Trophoblast cell (in vitro differentiated cells and primary cell): ENCODE results near the gene MAP4K3.

Source experiments
- DNase-seq, 2 donors: peaks; one replicate each; pipeline ENCODE4 v3.0.0-alpha.2; 2016
- H2AFZ ChIP-seq: 2 replicates; pipeline ENCODE4 v1.6.1; 2013; ENCODE audit warnings: low read length, moderate library complexity, mild to moderate bottlenecking; ENCODE audit not compliant: insufficient read depth, poor library complexity
- H2AK5ac ChIP-seq: 2 replicates; pipeline ENCODE4 v1.6.1; 2013; ENCODE audit warnings: mild to moderate bottlenecking, low read length
- H2BK120ac ChIP-seq: 2 replicates; pipeline ENCODE4 v1.6.1; 2013; ENCODE audit warnings: low read length, mild to moderate bottlenecking, moderate library complexity; ENCODE audit not compliant: insufficient read depth, poor library complexity
- H2BK12ac ChIP-seq: 2 replicates; pipeline ENCODE4 v1.6.1; 2013; ENCODE audit warnings: mild to moderate bottlenecking, low read length, moderate library complexity
- H2BK5ac ChIP-seq: 2 replicates; pipeline ENCODE4 v1.6.1; 2013; ENCODE audit warnings: low read length, low read depth, moderate library complexity, mild to moderate bottlenecking; ENCODE audit not compliant: poor library complexity
- H3K14ac ChIP-seq: 2 replicates; pipeline ENCODE4 v1.6.1; 2013; ENCODE audit warnings: mild to moderate bottlenecking, low read length
- H3K18ac ChIP-seq: 2 replicates; pipeline ENCODE4 v1.6.1; 2013; ENCODE audit warnings: mild to moderate bottlenecking, low read length
- H3K23ac ChIP-seq: 2 replicates; pipeline ENCODE4 v1.6.1; 2013; ENCODE audit warnings: low read length
- H3K27ac ChIP-seq: 2 replicates; pipeline ENCODE4 v1.5.1; 2013; ENCODE audit warnings: low read depth, mild to moderate bottlenecking, inconsistent platforms, low read length, moderate library complexity
- H3K27me3 ChIP-seq: 2 replicates; pipeline ENCODE4 v1.6.1; 2013; ENCODE audit warnings: inconsistent platforms, mild to moderate bottlenecking, low read length, moderate library complexity; ENCODE audit not compliant: insufficient read depth
- H3K36me3 ChIP-seq, 2 experiments: 1 replicate in 1 of 2; 2 replicates in 1 of 2; pipeline ENCODE4 v1.6.1; 2013; ENCODE audit warnings: low read length in 2 of 2, mild to moderate bottlenecking in 2 of 2, moderate library complexity in 1 of 2; ENCODE audit not compliant: insufficient read depth in 2 of 2, control insufficient read depth in 1 of 2
- H3K4ac ChIP-seq: 2 replicates; pipeline ENCODE4 v1.6.1; 2013; ENCODE audit warnings: low read depth, mild to moderate bottlenecking, low read length, moderate library complexity
- H3K4me1 ChIP-seq, 2 experiments: 1 replicate in 1 of 2; 2 replicates in 1 of 2; pipeline ENCODE4 v1.6.1; 2013; ENCODE audit warnings: low read length in 2 of 2, mild to moderate bottlenecking in 2 of 2, moderate library complexity in 1 of 2; ENCODE audit not compliant: insufficient read depth in 2 of 2, control insufficient read depth in 1 of 2
- H3K4me2 ChIP-seq: 2 replicates; pipeline ENCODE4 v1.6.1; 2013; ENCODE audit warnings: inconsistent platforms, mild to moderate bottlenecking, low read length, moderate library complexity
- H3K4me3 ChIP-seq: 2 replicates; pipeline ENCODE4 v1.5.1; 2013; ENCODE audit warnings: mild to moderate bottlenecking, low read depth, low read length, inconsistent platforms
- H3K79me1 ChIP-seq: one replicate; pipeline ENCODE4 v1.6.1; 2013; ENCODE audit warnings: low read length
- H3K79me2 ChIP-seq: 2 replicates; pipeline ENCODE4 v1.6.1; 2013; ENCODE audit warnings: low read length, mild to moderate bottlenecking; ENCODE audit not compliant: control insufficient read depth, insufficient read depth, poor library complexity
- H3K9ac ChIP-seq: 2 replicates; pipeline ENCODE4 v1.6.1; 2013; ENCODE audit warnings: mild to moderate bottlenecking, low read length
- H3K9me3 ChIP-seq: 2 replicates; pipeline ENCODE4 v1.6.1; 2013; ENCODE audit warnings: low read depth, mild to moderate bottlenecking, control low read depth, inconsistent platforms, low read length; ENCODE audit not compliant: insufficient read depth
- H4K12ac ChIP-seq: 2 replicates; pipeline ENCODE4 v1.6.1; 2013; ENCODE audit warnings: low read depth, mild to moderate bottlenecking, low read length, moderate library complexity
- H4K8ac ChIP-seq: 2 replicates; pipeline ENCODE4 v1.6.1; 2013; ENCODE audit warnings: low read depth, mild to moderate bottlenecking, low read length, moderate library complexity
- H4K91ac ChIP-seq: one replicate; pipeline ENCODE4 v1.6.1; 2013; ENCODE audit warnings: low read depth, mild to moderate bottlenecking, low read length, moderate library complexity
- WGBS: extraction: QIAGEN DNeasy Blood & Tissue Kit; methylation state at CpG from one replicate; pipeline ENCODE4 v1.1.7; 2013; ENCODE audit warnings: missing lambda C conversion rate; ENCODE audit not compliant: insufficient read length, insufficient coverage; ENCODE audit errors: extremely low coverage; 5-methylcytosine and 5-hydroxymethylcytosine counted together

The MAP4K3 gene

GRCh38 chr2:39338502-39338901 is 98.6 kb downstream of the MAP4K3 start:
- H2BK120ac ChIP-seq: no peak overlapping the region
- H3K18ac ChIP-seq: no peak overlapping the region
- H3K4me3 ChIP-seq: no peak overlapping the region
- no peaks in the 10 kb centered on the region for H3K79me2 ChIP-seq
- no peak overlapping the region for H3K9ac ChIP-seq
- no peak overlapping the region for H2BK5ac ChIP-seq
- H4K8ac ChIP-seq: no peak overlapping the region
- H3K4me1 ChIP-seq: no peaks in the 10 kb centered on the region
- no peak overlapping the region for H3K14ac ChIP-seq
- no peaks in the 10 kb centered on the region for H3K9me3 ChIP-seq
- H3K23ac ChIP-seq: no peak overlapping the region
- H4K12ac ChIP-seq: no peak overlapping the region
- H3K4ac ChIP-seq: no peak overlapping the region
- peaks cover 0 to 4% of the 10 kb centered on the region in 2 experiments for H3K36me3 ChIP-seq
- no peak for DNase-seq
- H2BK12ac ChIP-seq: no peak overlapping the region
- no peak overlapping the region for H3K27ac ChIP-seq
- H3K4me2 ChIP-seq: no peak overlapping the region
- H3K79me1 ChIP-seq: no peaks in the 10 kb centered on the region
- H3K27me3 ChIP-seq: no peaks in the 10 kb centered on the region
- no peak overlapping the region for H2AK5ac ChIP-seq
- no CpG with 5 or more reads among the region's 3 CpGs for WGBS
- H2AFZ ChIP-seq: no peak overlapping the region
- no peak overlapping the region for H4K91ac ChIP-seq

- H3K79me2 ChIP-seq: no peaks in the 10 kb centered on the region
- H3K4me2 ChIP-seq: no peak overlapping the region
- no peak overlapping the region for H2BK120ac ChIP-seq
- no peak overlapping the region for H3K18ac ChIP-seq
- no peaks in the 10 kb centered on the region for H3K27me3 ChIP-seq
- WGBS: no CpG with 5 or more reads among the region's 3 CpGs
- no peak overlapping the region for H2BK5ac ChIP-seq
- no peak overlapping the region for H2AK5ac ChIP-seq
- H3K9ac ChIP-seq: no peak overlapping the region
- no peaks in the 10 kb centered on the region for H3K79me1 ChIP-seq
- no peaks in the 10 kb centered on the region for H3K9me3 ChIP-seq
- no peak overlapping the region for H3K4me3 ChIP-seq
- H4K12ac ChIP-seq: no peak overlapping the region
- H3K14ac ChIP-seq: no peak overlapping the region
- H3K27ac ChIP-seq: no peak overlapping the region
- no peak overlapping the region for H3K4ac ChIP-seq
- no peak overlapping the region for H3K23ac ChIP-seq
- no peak overlapping the region for H4K8ac ChIP-seq
- H2AFZ ChIP-seq: no peak overlapping the region
- H2BK12ac ChIP-seq: no peak overlapping the region
- H3K4me1 ChIP-seq: no peaks in the 10 kb centered on the region
- peaks cover 0 to 2% of the 10 kb centered on the region in 2 experiments for H3K36me3 ChIP-seq
- no peak overlapping the region for H4K91ac ChIP-seq
- no peak for DNase-seq
These were observed 101.2 kb downstream of the MAP4K3 start for GRCh38 chr2:39335930-39336329.

GRCh38 chr2:39334978-39335377 is 102.1 kb downstream of the MAP4K3 start:
- Histone ChIP-seq H3K9ac (no peak overlapping the region), H2BK12ac (no peak overlapping the region), H3K27ac (no peak overlapping the region), H3K18ac (no peak overlapping the region), H3K4me3 (no peak overlapping the region), H4K8ac (no peak overlapping the region), H2BK5ac (no peak overlapping the region), H3K4me1 (no peaks in the 10 kb centered on the region), H2AFZ (no peak overlapping the region), H3K14ac (no peak overlapping the region), H3K27me3 (no peaks in the 10 kb centered on the region), H2AK5ac (no peak overlapping the region), H3K4ac (no peak overlapping the region), H4K12ac (no peak overlapping the region), H3K23ac (no peak overlapping the region), H4K91ac (no peak overlapping the region), H3K36me3 (peaks cover 0 to 2% of the 10 kb centered on the region in 2 experiments), H3K79me2 (no peaks in the 10 kb centered on the region), H3K79me1 (no peaks in the 10 kb centered on the region), H2BK120ac (no peak overlapping the region), H3K4me2 (no peak overlapping the region), H3K9me3 (no peaks in the 10 kb centered on the region)
- no CpG with 5 or more reads among the region's 4 CpGs for WGBS
- DNase-seq: no peak

- Histone ChIP-seq H3K79me2 (no peaks in the 10 kb centered on the region), H2AFZ (no peak overlapping the region), H3K9ac (no peak overlapping the region), H3K4ac (no peak overlapping the region), H3K4me1 (no peaks in the 10 kb centered on the region), H3K9me3 (no peaks in the 10 kb centered on the region), H3K27me3 (no peaks in the 10 kb centered on the region), H2AK5ac (no peak overlapping the region), H3K23ac (no peak overlapping the region), H2BK5ac (no peak overlapping the region), H3K4me2 (no peak overlapping the region), H4K12ac (no peak overlapping the region), H2BK120ac (no peak overlapping the region), H3K27ac (no peak overlapping the region), H4K8ac (no peak overlapping the region), H4K91ac (no peak overlapping the region), H3K36me3 (peaks cover 0 to 2% of the 10 kb centered on the region in 2 experiments), H3K4me3 (no peak overlapping the region), H3K14ac (no peak overlapping the region), H3K79me1 (no peaks in the 10 kb centered on the region), H3K18ac (no peak overlapping the region), H2BK12ac (no peak overlapping the region)
- no peak for DNase-seq
These were observed 102.6 kb downstream of the MAP4K3 start for GRCh38 chr2:39334529-39334928.
